NCI-H2171 (cell line): ENCODE data around the gene LMO7.

ENCODE experiments used
- DNase-seq: peaks from one replicate; lab custom pipeline; 2025; lab: John Stamatoyannopoulos, UW

LMO7 gene

GRCh38 chr13:75801388-75801945 lies 165.3 kb downstream of the LMO7 start:
- no peak for DNase-seq

- no peak for DNase-seq
Measured at GRCh38 chr13:75802161-75802560, 166.0 kb downstream of the LMO7 start.

GRCh38 chr13:75803164-75803611 lies 167.1 kb downstream of the LMO7 start:
- DNase-seq, result no peak

GRCh38 chr13:75804054-75804453 lies 167.9 kb downstream of the LMO7 start:
- DNase-seq, result no peak

GRCh38 chr13:75804605-75805004 lies 168.5 kb downstream of the LMO7 start:
- no peak for DNase-seq

- no peak for DNase-seq
Measured at GRCh38 chr13:75806117-75806516, 170.0 kb downstream of the LMO7 start.

GRCh38 chr13:75811361-75811760 lies 175.2 kb downstream of the LMO7 start:
- no peak for DNase-seq

GRCh38 chr13:75811841-75812240 lies 175.7 kb downstream of the LMO7 start:
- no peak for DNase-seq

- DNase-seq, result no peak
Measured at GRCh38 chr13:75812751-75813181, 176.6 kb downstream of the LMO7 start.

GRCh38 chr13:75813323-75813722 lies 177.2 kb downstream of the LMO7 start:
- DNase-seq, result no peak

- no peak for DNase-seq
Measured at GRCh38 chr13:75818179-75818967, 182.2 kb downstream of the LMO7 start.

- no peak for DNase-seq
Measured at GRCh38 chr13:75818968-75819225, 182.8 kb downstream of the LMO7 start.

- DNase-seq, result no peak
Measured at GRCh38 chr13:75825161-75825560, 189.0 kb downstream of the LMO7 start.

- no peak for DNase-seq
Measured at GRCh38 chr13:75825594-75825993, 189.5 kb downstream of the LMO7 start.

- DNase-seq, result no peak
Measured at GRCh38 chr13:75826391-75826790, 190.3 kb downstream of the LMO7 start.

- DNase-seq, result no peak
Measured at GRCh38 chr13:75829830-75830229, 193.7 kb downstream of the LMO7 start.

- no peak for DNase-seq
Measured at GRCh38 chr13:75830842-75831241, 194.7 kb downstream of the LMO7 start.

GRCh38 chr13:75831389-75831788 lies 195.3 kb downstream of the LMO7 start:
- DNase-seq, result no peak

- no peak for DNase-seq
Measured at GRCh38 chr13:75832812-75833211, 196.7 kb downstream of the LMO7 start.

- no peak for DNase-seq
Measured at GRCh38 chr13:75836441-75836840, 200.3 kb downstream of the LMO7 start.

GRCh38 chr13:75838366-75839005 lies 202.4 kb downstream of the LMO7 start:
- no peak for DNase-seq

GRCh38 chr13:75839406-75839805 lies 203.3 kb downstream of the LMO7 start:
- DNase-seq, result no peak

GRCh38 chr13:75841905-75842304 lies 205.8 kb downstream of the LMO7 start:
- DNase-seq, result no peak

- DNase-seq, result no peak
Measured at GRCh38 chr13:75843074-75843473, 206.9 kb downstream of the LMO7 start.
